Measurements from ENCODE around the gene C11orf24. TPM values are rescaled to one million over a fixed set of nuclear protein-coding genes. Genes with fewer than 3 reads are reported as not detected.
"Not testable (repeated sequence)": the region's sequence is repeated elsewhere in the genome, so short reads cannot be mapped to it uniquely, and the experiment has no call there.

The C11orf24 gene
- total RNA-seq, 4 donors from 2014 or later: 15.1 to 48.7 (median 26.0) TPM

DNA sequence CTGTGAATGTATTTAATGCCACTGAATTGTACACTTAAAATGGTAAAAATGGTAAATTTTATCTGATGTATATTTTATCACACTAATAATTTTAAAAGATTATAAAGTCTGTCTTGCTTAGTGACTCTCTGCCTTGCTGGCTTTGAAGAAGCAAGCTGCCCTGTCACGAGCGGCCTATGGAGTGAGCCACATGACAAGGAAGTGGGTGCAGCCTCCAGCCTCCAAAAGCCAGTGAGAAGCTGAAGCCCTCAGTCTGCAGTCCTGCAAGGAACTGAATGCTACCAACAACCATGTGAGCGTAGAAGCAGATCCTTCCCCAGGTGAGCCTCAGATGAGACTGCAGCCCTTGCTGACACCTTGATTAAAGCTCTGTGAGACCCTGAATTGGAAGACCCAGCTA is 20.0 kb downstream of the C11orf24 start:
- H3K36me3 ChIP-seq: no peaks in the 10 kb centered on the region
- no peaks in the 10 kb centered on the region for H3K27me3 ChIP-seq
- H3K27ac ChIP-seq: no peak overlapping the region
- peaks cover 0 to 8% (median 0%) of the 10 kb centered on the region in 3 donors for H3K4me1 ChIP-seq
- no peak overlapping the region for H3K4me3 ChIP-seq
- no peak for ATAC-seq
- TF ChIP-seq EP300 (IDR thresholded peaks at IDR 0.05) (no peak), POLR2AphosphoS5 (IDR thresholded peaks at IDR 0.05) (no peak), POLR2A (IDR thresholded peaks at IDR 0.05) (no peak)
- TF ChIP-seq, protein P1, sequence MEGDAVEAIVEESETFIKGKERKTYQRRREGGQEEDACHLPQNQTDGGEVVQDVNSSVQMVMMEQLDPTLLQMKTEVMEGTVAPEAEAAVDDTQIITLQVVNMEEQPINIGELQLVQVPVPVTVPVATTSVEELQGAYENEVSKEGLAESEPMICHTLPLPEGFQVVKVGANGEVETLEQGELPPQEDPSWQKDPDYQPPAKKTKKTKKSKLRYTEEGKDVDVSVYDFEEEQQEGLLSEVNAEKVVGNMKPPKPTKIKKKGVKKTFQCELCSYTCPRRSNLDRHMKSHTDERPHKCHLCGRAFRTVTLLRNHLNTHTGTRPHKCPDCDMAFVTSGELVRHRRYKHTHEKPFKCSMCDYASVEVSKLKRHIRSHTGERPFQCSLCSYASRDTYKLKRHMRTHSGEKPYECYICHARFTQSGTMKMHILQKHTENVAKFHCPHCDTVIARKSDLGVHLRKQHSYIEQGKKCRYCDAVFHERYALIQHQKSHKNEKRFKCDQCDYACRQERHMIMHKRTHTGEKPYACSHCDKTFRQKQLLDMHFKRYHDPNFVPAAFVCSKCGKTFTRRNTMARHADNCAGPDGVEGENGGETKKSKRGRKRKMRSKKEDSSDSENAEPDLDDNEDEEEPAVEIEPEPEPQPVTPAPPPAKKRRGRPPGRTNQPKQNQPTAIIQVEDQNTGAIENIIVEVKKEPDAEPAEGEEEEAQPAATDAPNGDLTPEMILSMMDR (IDR thresholded peaks at IDR 0.05): no peak
- WGBS, 2 donors (ENCODE audit: low coverage in 1 of 2): 60 to 96% methylated on average over 1 to 3 of the region's 3 CpGs
- H3K9me3 ChIP-seq: no peaks in the 10 kb centered on the region

DNA sequence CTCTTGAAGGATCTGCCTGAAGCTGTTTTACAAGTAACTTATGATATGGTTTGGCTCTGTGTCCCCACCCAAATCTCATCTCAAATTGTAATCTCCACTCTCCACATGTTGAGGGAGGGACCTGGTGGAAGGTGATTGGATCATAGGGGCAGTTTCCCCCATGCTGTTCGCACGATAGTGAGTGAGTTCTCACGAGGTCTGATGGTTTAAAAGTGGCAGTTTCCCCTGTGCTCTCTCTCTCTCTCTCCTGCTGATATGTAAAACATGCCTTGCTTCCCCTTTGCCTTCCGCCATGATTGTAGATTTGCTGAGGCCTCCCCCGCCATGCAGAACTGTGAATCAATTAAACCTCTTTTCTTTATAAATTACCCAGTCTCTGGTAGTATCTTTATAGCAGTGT is 26.9 kb downstream of the C11orf24 start:
- H3K27me3 ChIP-seq, H3K36me3 ChIP-seq, H3K4me3 ChIP-seq, H3K9me3 ChIP-seq, H3K4me1 ChIP-seq, ATAC-seq, H3K27ac ChIP-seq: not testable (repeated sequence)
- 87 to 100% methylated on average over 1 to 5 of the region's 5 CpGs for WGBS, 2 donors (ENCODE audit: low coverage in 1 of 2)

GRCh38 chr11:68243847-68244246 is 27.9 kb downstream of the C11orf24 start:
- not testable (repeated sequence) for H3K36me3 ChIP-seq, H3K27ac ChIP-seq, H3K4me1 ChIP-seq, H3K9me3 ChIP-seq, H3K27me3 ChIP-seq, ATAC-seq, H3K4me3 ChIP-seq
- 90 to 100% methylated on average over 1 of the region's 1 CpG for WGBS, 2 donors (ENCODE audit: low coverage in 1 of 2)

GRCh38 chr11:68242616-68243015 is 29.2 kb downstream of the C11orf24 start:
- 90 to 94% methylated on average over 2 of the region's 2 CpGs for WGBS, 2 donors (ENCODE audit: low coverage in 1 of 2)
- Histone ChIP-seq H3K4me3 (no peak overlapping the region), H3K9me3 (peaks cover 0 to 7% (median 0%) of the 10 kb centered on the region in 3 donors), H3K36me3 (no peaks in the 10 kb centered on the region), H3K27me3 (no peaks in the 10 kb centered on the region), H3K27ac (no peak overlapping the region), H3K4me1 (no peaks in the 10 kb centered on the region)
- no peak for ATAC-seq
- TF ChIP-seq POLR2A (IDR thresholded peaks at IDR 0.05): no peak
- TF ChIP-seq, protein P1 (IDR thresholded peaks at IDR 0.05): no peak
- TF ChIP-seq POLR2AphosphoS5 (IDR thresholded peaks at IDR 0.05): no peak
- TF ChIP-seq EP300 (IDR thresholded peaks at IDR 0.05): no peak

GRCh38 chr11:68231621-68232020 is 40.2 kb downstream of the C11orf24 start:
- no peak overlapping the region for H3K4me3 ChIP-seq
- no peaks in the 10 kb centered on the region for H3K36me3 ChIP-seq
- no peaks in the 10 kb centered on the region for H3K4me1 ChIP-seq
- peaks cover 11% of the 10 kb centered on the region for H3K27me3 ChIP-seq
- WGBS, 2 donors (ENCODE audit: low coverage in 1 of 2): 78 to 91% methylated on average over 4 to 7 of the region's 7 CpGs
- TF ChIP-seq, protein P1 (IDR thresholded peaks at IDR 0.05): no peak
- TF ChIP-seq POLR2A (IDR thresholded peaks at IDR 0.05) (no peak), POLR2AphosphoS5 (IDR thresholded peaks at IDR 0.05) (no peak)
- peaks cover 0 to 9% (median 0%) of the 10 kb centered on the region in 3 donors for H3K9me3 ChIP-seq
- ATAC-seq: no peak
- H3K27ac ChIP-seq: no peak overlapping the region

GRCh38 chr11:68229601-68230000 is 42.2 kb downstream of the C11orf24 start:
- WGBS, 2 donors (ENCODE audit: low coverage in 1 of 2): 60% methylated on average over 1 of the region's 1 CpG; no CpG with 5 or more reads in 1 of the 2 donors
- TF ChIP-seq POLR2AphosphoS5 (IDR thresholded peaks at IDR 0.05) (no peak), EP300 (IDR thresholded peaks at IDR 0.05) (no peak)
- H3K27me3 ChIP-seq: no peaks in the 10 kb centered on the region
- H3K4me1 ChIP-seq: no peaks in the 10 kb centered on the region
- H3K4me3 ChIP-seq: no peak overlapping the region
- ATAC-seq: no peak
- no peaks in the 10 kb centered on the region for H3K36me3 ChIP-seq
- H3K9me3 ChIP-seq: peaks cover 0 to 9% (median 0%) of the 10 kb centered on the region in 3 donors
- no peak overlapping the region for H3K27ac ChIP-seq
